SKM-1 treated with dmso at 0.1 percent for 144 hours (cell line): ENCODE data around the gene LMO2.
"Not testable (repeated sequence)": the region's sequence is repeated elsewhere in the genome, so short reads cannot be mapped to it uniquely, and the experiment has no call there.

Experiments
- DNase-seq: peaks from one replicate; lab custom pipeline; 2025; ENCODE audit not compliant: unreplicated experiment; lab: John Stamatoyannopoulos, UW

LMO2 gene

GRCh38 chr11:33891714-33892327, at the start of gene LMO2:
Gene LMO2 (minus strand): TSS chr11:33892076. CDS start chr11:33869716, 22,360 bp downstream.
- DNase-seq, result peak; percentile 88

DNA sequence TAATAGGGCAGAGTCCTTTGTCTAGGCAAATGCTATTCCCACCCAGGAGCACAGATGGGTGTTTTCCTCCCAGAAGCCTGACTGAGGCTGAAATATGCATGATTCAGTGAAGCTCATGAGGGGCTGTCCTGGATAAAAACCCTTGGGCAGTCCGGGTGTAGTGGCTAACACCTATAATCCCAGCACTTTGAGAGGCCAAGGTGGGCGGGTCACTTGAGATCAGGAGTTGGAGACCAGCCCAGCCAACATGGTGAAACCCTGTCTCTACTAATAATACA, 48.6 kb upstream of the LMO2 start:
- no peak for DNase-seq

DNA sequence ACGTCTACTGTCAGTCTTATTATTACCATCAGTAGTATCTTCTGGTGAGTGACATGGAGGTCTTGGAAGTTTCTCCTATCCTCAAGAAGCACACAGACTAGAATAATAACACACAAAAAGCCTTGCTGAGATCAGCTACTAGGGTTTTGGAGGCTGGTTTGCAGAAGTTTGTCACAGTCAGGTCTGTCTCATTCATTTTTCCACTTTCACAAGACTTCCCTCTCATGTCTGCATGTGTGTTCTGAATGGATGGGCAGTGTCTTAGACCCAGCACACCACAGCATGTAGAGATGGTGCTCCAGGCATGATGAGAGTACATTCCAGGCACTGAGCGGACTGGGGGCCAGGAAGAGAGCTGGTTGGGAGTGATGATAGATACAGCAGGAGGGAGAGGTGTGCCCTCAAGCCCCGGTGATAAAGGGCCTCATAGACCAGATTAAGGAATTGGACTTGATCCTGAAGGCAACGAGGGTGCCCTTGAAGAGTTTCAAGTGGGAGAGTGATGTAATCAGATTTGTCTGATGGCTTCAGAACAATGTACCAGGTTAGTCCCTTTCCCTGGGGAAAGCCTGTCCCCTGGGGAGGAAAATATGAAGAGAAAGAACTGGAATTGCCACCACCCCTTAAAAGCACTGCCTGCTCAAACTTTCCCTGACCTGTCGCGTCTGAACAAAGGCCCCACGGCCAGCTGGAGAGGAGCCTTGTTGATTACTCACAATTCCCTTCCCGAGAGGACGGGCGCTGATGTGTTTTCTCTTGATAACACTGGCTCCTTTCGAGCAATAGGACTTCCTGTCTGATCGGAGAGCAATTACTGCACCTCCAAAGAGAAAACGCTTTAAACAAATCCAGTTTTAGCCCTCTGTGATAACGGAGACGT, 45.1 kb upstream of the LMO2 start:
- DNase-seq, result peak; percentile 34

DNA sequence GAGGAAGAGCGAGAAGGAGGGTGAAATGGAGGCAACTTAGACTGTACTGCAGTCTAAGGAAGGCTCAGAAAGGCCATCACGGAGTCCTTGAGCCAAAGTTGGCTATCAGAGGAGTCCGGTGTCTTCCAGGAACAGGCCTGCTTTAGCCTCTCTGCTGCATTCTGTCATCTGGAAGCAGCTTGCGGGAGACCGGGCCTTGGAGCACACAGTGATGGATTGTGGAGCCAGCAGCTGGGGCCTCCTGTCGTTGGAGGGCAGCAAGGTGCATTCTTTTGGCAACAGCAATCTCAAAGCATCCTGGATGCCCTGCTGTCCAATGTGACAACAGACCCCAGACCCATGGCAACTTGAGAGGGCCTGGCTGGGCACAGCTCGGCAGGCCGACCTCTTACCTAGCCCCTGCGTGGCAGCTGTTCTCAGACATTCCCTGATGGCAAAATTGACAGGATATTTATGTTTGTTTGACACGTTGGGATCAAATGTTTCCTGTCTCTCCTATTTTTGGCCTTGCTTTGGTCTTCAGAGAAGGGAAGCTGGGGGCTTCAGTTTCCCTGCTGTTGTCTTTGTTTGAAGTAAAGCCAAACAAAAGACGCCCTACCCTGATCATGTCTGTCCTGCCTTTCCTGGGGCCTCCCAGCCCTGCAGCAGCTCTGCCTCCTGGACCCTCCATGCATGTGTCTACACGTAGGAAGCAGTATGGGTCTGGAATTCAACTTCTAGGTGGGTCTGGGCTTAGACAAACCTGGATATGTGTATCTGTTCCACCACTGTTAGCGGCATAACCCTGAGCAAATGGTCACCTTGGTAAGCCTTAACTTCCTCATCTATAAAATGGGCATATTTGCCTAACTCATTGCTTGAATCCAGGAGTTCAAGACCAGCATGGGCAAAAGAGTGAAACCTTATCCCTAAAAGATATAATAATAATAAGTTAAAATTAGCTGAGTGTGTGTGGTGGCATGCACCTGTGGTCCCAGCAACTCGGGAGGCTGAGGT, 43.9 kb upstream of the LMO2 start:
- no peak for DNase-seq

GRCh38 chr11:33935005-33935404, 43.1 kb upstream of the LMO2 start:
- DNase-seq, result no peak

DNA sequence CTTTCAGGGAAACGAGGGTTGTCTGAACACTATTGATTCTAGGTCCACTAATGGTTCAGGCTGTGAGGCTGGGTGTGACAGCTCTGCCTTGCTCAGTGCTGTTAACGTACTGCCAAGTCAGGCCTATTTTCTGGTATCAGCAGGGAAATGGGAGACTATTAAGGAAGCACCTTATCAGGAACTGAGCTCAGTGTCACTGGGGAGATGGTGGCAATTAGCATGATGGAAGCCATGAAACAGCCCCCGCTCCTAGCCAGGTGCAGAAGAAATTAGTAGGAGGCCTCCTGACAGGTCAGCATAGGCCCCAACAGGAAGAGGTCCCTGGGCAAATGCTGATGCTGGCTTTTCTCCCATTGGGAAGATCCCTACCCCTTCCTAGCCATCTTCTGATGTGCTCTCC, 42.6 kb upstream of the LMO2 start:
- DNase-seq, result no peak

- no peak for DNase-seq
Observed at GRCh38 chr11:33933602-33934001, 41.7 kb upstream of the LMO2 start.

- no peak for DNase-seq
Observed at GRCh38 chr11:33932721-33933120, 40.8 kb upstream of the LMO2 start.

DNA sequence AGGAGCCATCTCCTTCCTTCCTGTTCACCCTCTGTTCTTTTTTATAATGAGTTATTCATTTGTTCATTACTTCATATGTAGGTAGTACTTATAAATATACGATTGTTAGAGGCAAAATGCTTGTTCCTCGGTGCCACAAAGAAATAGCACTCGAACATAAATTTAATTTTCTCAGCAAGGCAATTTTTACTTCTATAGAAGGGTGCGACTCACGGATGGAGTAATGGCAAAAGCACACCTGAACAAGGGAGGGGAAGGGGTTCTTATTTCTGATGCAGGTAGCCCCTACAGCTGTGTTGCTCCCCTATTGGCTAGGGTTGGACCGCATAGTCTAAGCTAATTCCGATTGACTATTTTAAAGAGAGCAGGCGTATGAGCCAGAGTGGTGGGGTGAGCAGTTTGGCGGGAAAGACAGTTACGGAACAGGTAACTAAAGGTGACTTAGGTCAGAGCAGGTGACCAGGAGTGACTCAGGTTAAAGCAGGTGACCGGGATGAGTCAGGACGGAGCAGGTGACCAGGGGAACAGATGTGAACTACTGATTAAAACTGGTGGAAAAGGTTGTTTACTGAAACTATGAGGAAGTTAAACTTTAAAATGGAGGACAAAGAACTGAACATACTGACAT, 40.0 kb upstream of the LMO2 start:
- DNase-seq, result not testable (repeated sequence)

DNA sequence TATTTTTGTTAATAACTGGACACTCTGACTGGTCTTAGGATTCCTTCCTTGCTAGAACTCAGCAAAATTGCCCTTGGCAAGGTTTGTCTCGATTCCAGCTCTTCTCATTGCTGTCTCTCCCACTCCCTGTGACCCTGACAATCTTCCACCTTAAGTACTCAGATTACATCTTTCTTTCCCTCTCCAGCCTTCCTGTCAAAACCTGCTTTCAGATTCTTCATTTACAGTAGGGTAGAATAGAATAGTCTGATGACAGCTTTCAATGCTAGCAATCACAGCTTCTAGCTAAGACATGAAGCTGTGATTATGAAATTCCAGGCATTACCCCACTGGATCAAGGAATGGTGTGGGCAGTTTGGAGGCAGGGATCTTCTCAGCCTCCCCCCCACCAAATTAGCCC, 39.2 kb upstream of the LMO2 start:
- no peak for DNase-seq

- DNase-seq, result peak; percentile 95
Observed at GRCh38 chr11:33930317-33931021, 38.6 kb upstream of the LMO2 start.

DNA sequence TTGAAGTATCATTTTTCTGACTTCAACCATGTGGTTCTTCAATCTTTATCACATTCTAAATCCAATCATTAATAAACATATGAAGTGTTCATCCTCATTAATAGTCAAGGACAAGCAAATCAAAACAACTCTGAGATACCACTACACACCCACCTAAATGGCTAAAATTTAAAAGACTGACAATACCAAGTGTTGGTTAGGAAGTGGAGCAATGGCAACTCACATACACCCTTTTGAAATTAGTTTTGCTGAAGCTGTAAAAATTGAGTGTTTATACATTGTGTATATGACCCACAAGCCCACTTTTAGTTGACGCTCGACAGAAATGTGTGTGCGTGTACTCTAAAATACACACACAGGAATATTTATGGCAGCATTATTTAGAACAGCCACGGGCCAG, 36.7 kb upstream of the LMO2 start:
- DNase-seq, result no peak

DNA sequence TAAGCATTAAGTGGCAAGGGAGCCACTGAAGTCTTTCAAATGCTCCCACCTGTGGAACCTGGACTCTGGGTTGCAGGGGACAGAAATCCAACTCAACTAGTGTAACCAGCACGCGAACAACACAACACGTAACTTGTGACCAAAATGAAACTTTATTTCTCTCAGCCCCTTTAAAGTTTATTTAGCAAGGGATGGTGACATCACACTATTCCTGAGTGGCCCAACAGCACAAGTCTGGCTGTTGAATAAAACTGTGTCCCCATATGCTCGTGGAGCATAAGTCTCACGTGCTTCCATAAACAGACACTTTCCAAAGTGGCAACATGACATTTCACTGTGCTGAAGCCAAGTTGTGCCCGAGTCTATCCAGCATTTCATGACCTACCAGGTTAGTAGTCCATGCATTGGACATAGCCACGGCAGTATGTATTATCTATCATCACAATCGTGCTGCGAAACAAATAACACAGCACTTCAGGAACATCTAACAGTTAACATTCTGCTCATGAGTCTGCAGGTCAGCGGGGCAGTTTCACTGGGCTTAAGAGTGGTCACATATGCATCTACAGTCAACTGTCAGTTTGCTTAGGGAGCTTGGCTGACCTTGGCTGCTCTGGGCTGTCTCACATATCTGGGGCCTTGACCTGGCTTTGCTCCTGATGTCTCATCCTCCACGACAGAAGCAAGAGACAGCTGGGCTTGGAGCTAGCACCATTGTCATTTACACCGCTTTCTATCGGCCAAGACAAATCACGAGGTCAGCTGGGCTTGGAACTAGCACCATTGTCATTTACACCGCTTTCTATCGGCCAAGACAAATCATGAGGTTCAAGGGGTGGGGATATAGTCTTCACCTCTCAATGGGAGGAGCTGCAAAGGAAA, 35.0 kb upstream of the LMO2 start:
- no peak for DNase-seq

DNA sequence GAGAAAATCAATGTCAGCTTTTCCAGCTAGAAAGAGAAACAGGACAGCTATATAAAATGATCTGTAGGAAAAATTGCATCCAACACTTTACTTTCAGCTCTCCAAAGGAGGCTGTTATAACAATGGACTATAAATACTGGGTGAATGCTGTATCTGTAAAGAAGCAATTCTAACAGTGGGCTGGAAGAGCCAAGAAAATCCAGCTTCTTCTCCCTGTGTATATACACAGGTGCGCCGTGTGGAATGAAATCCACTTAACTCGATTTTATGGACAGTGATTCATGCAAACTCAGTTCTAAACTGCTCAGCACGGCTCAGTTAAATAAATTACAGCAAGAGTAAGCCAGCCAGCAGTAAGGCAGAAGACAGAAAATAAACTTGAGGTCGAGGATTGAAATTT, 32.5 kb upstream of the LMO2 start:
- no peak for DNase-seq

- no peak for DNase-seq
Observed at GRCh38 chr11:33923626-33924025, 31.8 kb upstream of the LMO2 start.

DNA sequence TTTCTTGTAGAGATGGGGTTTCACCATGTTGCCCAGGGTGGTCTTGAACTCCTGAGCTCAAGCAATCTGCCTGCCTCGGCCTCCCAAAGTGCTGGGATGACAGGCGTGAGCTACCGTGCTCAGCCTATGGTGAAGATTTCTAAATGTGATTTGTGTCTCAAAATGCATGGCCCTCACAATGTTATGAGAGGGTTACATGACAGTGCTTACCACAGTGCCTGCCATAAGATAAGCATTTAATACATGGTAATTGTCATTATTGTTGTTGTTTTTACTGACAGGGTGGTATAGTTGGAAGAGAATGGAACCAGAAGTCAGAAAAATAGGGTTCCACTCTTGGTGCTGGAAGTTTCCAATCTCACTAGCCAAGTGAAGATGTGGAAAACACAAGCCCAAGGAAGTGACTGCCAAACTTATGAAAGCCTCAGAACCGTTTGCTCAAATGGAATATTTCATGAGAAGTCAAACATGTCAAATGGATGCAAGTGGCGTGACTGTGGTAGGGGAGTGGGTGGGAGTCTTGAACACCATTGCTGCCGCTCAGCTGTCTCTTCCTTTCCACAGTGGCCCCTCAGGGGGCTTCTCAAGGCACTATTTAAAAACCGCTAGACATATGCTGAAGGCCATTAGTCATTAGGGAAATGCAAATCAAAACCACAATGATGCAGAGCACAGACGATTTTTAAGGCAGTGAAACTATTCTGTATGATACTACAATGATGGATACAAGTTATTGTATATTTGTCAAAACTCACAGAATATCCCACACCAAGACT, 29.1 kb upstream of the LMO2 start:
- DNase-seq, result no peak

DNA sequence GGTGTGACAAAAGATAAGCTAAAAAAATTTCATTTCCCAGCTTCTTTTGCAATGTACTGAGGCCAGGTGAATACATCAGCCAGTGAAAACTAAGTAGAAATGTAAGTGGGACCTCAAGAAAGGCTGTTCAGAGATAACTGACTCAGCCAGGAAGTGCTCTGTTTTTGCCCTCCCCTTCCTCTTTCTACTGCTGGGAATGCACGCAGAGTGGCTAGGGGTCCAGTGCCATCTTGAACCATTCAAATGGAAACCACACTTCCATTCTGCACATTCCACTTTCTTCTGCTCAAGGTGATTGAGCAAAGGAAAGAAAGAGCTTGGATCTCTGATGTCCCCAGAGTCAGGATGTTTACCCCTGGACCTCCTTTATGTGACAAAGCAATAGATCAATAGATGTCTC, 27.8 kb upstream of the LMO2 start:
- no peak for DNase-seq

GRCh38 chr11:33917402-33917801, 25.5 kb upstream of the LMO2 start:
- not testable (repeated sequence) for DNase-seq

GRCh38 chr11:33916736-33917135, 24.9 kb upstream of the LMO2 start:
- DNase-seq, result no peak
